ENCODE results near the gene MDK.

MDK gene

GRCh38 chr11:46391186-46391577, 9.7 kb downstream of the MDK start (continued):
- no peak for TF ChIP-seq PRDM10 (tag by site-specific recombination; IDR thresholded peaks at IDR 0.05)
- no peak for TF ChIP-seq ZBTB6 (tag by site-specific recombination; IDR thresholded peaks at IDR 0.05)
- no peak for TF ChIP-seq ZNF391 (tag by site-specific recombination; IDR thresholded peaks at IDR 0.05; ENCODE audit: borderline replicate concordance, low read depth)
- no peak for TF ChIP-seq ZBTB7A (tag by site-specific recombination; IDR thresholded peaks at IDR 0.05; ENCODE audit: low read depth)
- no peak for TF ChIP-seq ZNF292 (tag by site-specific recombination; IDR thresholded peaks at IDR 0.05; ENCODE audit: borderline replicate concordance, low read depth)
- no peak for TF ChIP-seq INSM2 (tag by site-specific recombination; IDR thresholded peaks at IDR 0.05)
- TF ChIP-seq ZNF776 (tag by site-specific recombination; IDR thresholded peaks at IDR 0.05; ENCODE audit: borderline replicate concordance), result no peak
- TF ChIP-seq ZSCAN18 (tag by site-specific recombination; IDR thresholded peaks at IDR 0.05), result no peak
- 0 out of 2 replicates have a peak, but pooled peaks have one; percentile 11 for TF ChIP-seq ZNF335 (tag by site-specific recombination; conservative IDR thresholded peaks at IDR 0.05)
- no peak for TF ChIP-seq ZNF707 (tag by site-specific recombination; IDR thresholded peaks at IDR 0.05)
- no peak for TF ChIP-seq ZNF530 (tag by site-specific recombination; IDR thresholded peaks at IDR 0.05; ENCODE audit: low read depth)
- TF ChIP-seq ZNF660 (tag by site-specific recombination; IDR thresholded peaks at IDR 0.05), result no peak
- TF ChIP-seq ZNF645 (tag by site-specific recombination; IDR thresholded peaks at IDR 0.05), result no peak
- no peak for TF ChIP-seq ZNF184 (tag by site-specific recombination; IDR thresholded peaks at IDR 0.05)
- TF ChIP-seq ZNF311 (tag by site-specific recombination; IDR thresholded peaks at IDR 0.05; ENCODE audit: borderline replicate concordance), result no peak
- TF ChIP-seq ZNF174 (tag by site-specific recombination; IDR thresholded peaks at IDR 0.05), result no peak
- no peak for TF ChIP-seq ZNF354C (tag by site-specific recombination; IDR thresholded peaks at IDR 0.05; ENCODE audit: borderline replicate concordance, low read depth)
- TF ChIP-seq ZNF558 (tag by site-specific recombination; IDR thresholded peaks at IDR 0.05), result no peak
- no peak for TF ChIP-seq ZNF626 (tag by site-specific recombination; IDR thresholded peaks at IDR 0.05)
